Muscle of leg (tissue), 11 donors: Measurements from ENCODE around the gene PCDHGB3. TPM values are rescaled to one million over a fixed set of nuclear protein-coding genes. Genes with fewer than 3 reads are reported as not detected.

Experiments
- DNase-seq: peaks from one replicate; pipeline ENCODE4 v3.0.0; 2013
- H3K27ac ChIP-seq: one replicate; pipeline ENCODE4 v1.5.1; 2013; ENCODE audit warnings: mild to moderate bottlenecking, low read length, control low read depth
- H3K27me3 ChIP-seq: one replicate; pipeline ENCODE4 v1.6.1; 2013; ENCODE audit warnings: low read length; ENCODE audit not compliant: control insufficient read depth, insufficient read depth
- H3K36me3 ChIP-seq: one replicate; pipeline ENCODE4 v1.6.1; 2013; ENCODE audit warnings: low read length; ENCODE audit not compliant: control insufficient read depth, insufficient read depth
- H3K4me1 ChIP-seq: one replicate; pipeline ENCODE4 v1.6.1; 2013; ENCODE audit warnings: low read length; ENCODE audit not compliant: control insufficient read depth, insufficient read depth
- H3K4me3 ChIP-seq: one replicate; pipeline ENCODE4 v1.5.1; 2013; ENCODE audit warnings: low read length, control low read depth
- H3K9me3 ChIP-seq: replicated peaks from 2 replicates; pipeline ENCODE4 v1.6.1; 2013; ENCODE audit warnings: low read depth, low read length; ENCODE audit not compliant: control insufficient read depth
- WGBS: methylation state at CpG from one replicate; pipeline ENCODE4 v1.1.5; 2013; ENCODE audit warnings: missing lambda C conversion rate; ENCODE audit not compliant: insufficient coverage; 5-methylcytosine and 5-hydroxymethylcytosine counted together
- polyA plus RNA-seq, 8 donors: library from polyadenylated mRNA; unstranded; fragments of 120-200 nt; gene quantifications; one replicate each; pipeline versions ENCODE4 v1.2.1 to v1.2.3, GENCODE V29; 2013; ENCODE audit warnings: inconsistent platforms in 1 of 8, low replicate concordance in 1 of 8; ENCODE audit not compliant: insufficient read length in 8 of 8, insufficient read depth in 1 of 8
- total RNA-seq: library from RNA; stranded (reverse); fragments of 120-200 nt; gene quantifications from one replicate; pipeline ENCODE4 v1.2.4, GENCODE V29; 2013

Gene PCDHGB3
- total and polyA plus RNA-seq, 9 donors = 0.70 to 2.0 (median 1.3) TPM

- Histone ChIP-seq H3K9me3 (peaks cover 61% of the 10 kb centered on the region), H3K27ac (no peak overlapping the region), H3K4me1 (no peaks in the 10 kb centered on the region), H3K36me3 (no peaks in the 10 kb centered on the region), H3K27me3 (no peaks in the 10 kb centered on the region), H3K4me3 (no peak overlapping the region)
- WGBS = 67% methylated on average over 19 of the region's 19 CpGs
- no peak for DNase-seq
These were observed 13.1 kb upstream of the PCDHGB3 start for GRCh38 chr5:141356950-141357349.

GRCh38 chr5:141359790-141360426 lies 10.1 kb upstream of the PCDHGB3 start, which contains the start of gene PCDHGB2:
TSS of gene PCDHGB2 (plus strand) at chr5:141359994. CDS start at chr5:141360136, 142 bp downstream.
- peak; percentile 14 for DNase-seq
- peaks cover 74% of the 10 kb centered on the region for H3K9me3 ChIP-seq
- H3K4me3 ChIP-seq = peak within 1 kb of the TSS; percentile 18
- WGBS = 22% methylated on average over 16 of the region's 24 CpGs
- no peaks in the 10 kb centered on the region for H3K4me1 ChIP-seq
- H3K36me3 ChIP-seq = no peaks in the 10 kb centered on the region
- peaks cover 10% of the 10 kb centered on the region for H3K27me3 ChIP-seq
- H3K27ac ChIP-seq = no peak within 1 kb of the TSS

- no peak for DNase-seq
- no peaks in the 10 kb centered on the region for H3K36me3 ChIP-seq
- WGBS = 50% methylated on average over 8 of the region's 15 CpGs
- H3K9me3 ChIP-seq = peaks cover 78% of the 10 kb centered on the region
- no peak overlapping the region for H3K4me3 ChIP-seq
- H3K4me1 ChIP-seq = no peaks in the 10 kb centered on the region
- no peak overlapping the region for H3K27ac ChIP-seq
- H3K27me3 ChIP-seq = peaks cover 14% of the 10 kb centered on the region
These were observed 9.4 kb upstream of the PCDHGB3 start for GRCh38 chr5:141360685-141361084.

- Histone ChIP-seq H3K27ac (no peak overlapping the region), H3K4me1 (no peaks in the 10 kb centered on the region), H3K36me3 (no peaks in the 10 kb centered on the region), H3K9me3 (peaks cover 69% of the 10 kb centered on the region), H3K27me3 (peaks cover 14% of the 10 kb centered on the region), H3K4me3 (no peak overlapping the region)
- DNase-seq = no peak
These were observed 7.3 kb upstream of the PCDHGB3 start for GRCh38 chr5:141362719-141363118.

GRCh38 chr5:141363952-141364660 lies 5.9 kb upstream of the PCDHGB3 start, which contains the start of gene PCDHGA5:
TSS of gene PCDHGA5 (plus strand) at chr5:141364162. CDS start at chr5:141364331, 169 bp downstream.
- Histone ChIP-seq H3K27me3 (peaks cover 14% of the 10 kb centered on the region), H3K27ac (no peak within 1 kb of the TSS), H3K4me3 (peak within 1 kb of the TSS; percentile 8), H3K9me3 (peaks cover 63% of the 10 kb centered on the region), H3K4me1 (no peaks in the 10 kb centered on the region), H3K36me3 (no peaks in the 10 kb centered on the region)
- peak; percentile 22 for DNase-seq
- 14% methylated on average over 27 of the region's 34 CpGs for WGBS

- Histone ChIP-seq H3K4me1 (no peaks in the 10 kb centered on the region), H3K27me3 (peaks cover 20% of the 10 kb centered on the region), H3K9me3 (peaks cover 62% of the 10 kb centered on the region), H3K27ac (no peak overlapping the region), H3K36me3 (no peaks in the 10 kb centered on the region), H3K4me3 (no peak overlapping the region)
- 49% methylated on average over 40 of the region's 46 CpGs for WGBS
- DNase-seq = no peak
These were observed 3.8 kb upstream of the PCDHGB3 start for GRCh38 chr5:141366016-141366896.

- peaks cover 60% of the 10 kb centered on the region for H3K9me3 ChIP-seq
- H3K36me3 ChIP-seq = no peaks in the 10 kb centered on the region
- no peak for DNase-seq
- WGBS = 50% methylated on average over 68 of the region's 69 CpGs
- no peak overlapping the region for H3K27ac ChIP-seq
- H3K4me1 ChIP-seq = no peaks in the 10 kb centered on the region
- peaks cover 21% of the 10 kb centered on the region for H3K27me3 ChIP-seq
- H3K4me3 ChIP-seq = no peak overlapping the region
These were observed 1.8 kb downstream of the PCDHGB3 start for GRCh38 chr5:141371572-141372475.

- Histone ChIP-seq H3K27me3 (peaks cover 21% of the 10 kb centered on the region), H3K27ac (no peak within 1 kb of the TSS), H3K4me3 (peak within 1 kb of the TSS; percentile 30), H3K4me1 (no peaks in the 10 kb centered on the region), H3K9me3 (peaks cover 72% of the 10 kb centered on the region), H3K36me3 (no peaks in the 10 kb centered on the region)
- WGBS = 13% methylated on average over 26 of the region's 27 CpGs
- DNase-seq = peak; percentile 17
These were observed 3.8 kb downstream of the PCDHGB3 start, which contains the start of gene PCDHGA6 for GRCh38 chr5:141373673-141374317. TSS of gene PCDHGA6 (plus strand) at chr5:141373891. CDS start at chr5:141374084, 193 bp downstream.

GRCh38 chr5:141374627-141375026 lies 4.6 kb downstream of the PCDHGB3 start:
- no peak for DNase-seq
- H3K4me3 ChIP-seq = no peak overlapping the region
- no peaks in the 10 kb centered on the region for H3K4me1 ChIP-seq
- no peak overlapping the region for H3K27ac ChIP-seq
- WGBS = 76% methylated on average over 12 of the region's 14 CpGs
- no peaks in the 10 kb centered on the region for H3K36me3 ChIP-seq
- H3K27me3 ChIP-seq = peaks cover 21% of the 10 kb centered on the region
- peaks cover 72% of the 10 kb centered on the region for H3K9me3 ChIP-seq
